HEK293 (cell line): ENCODE data around the gene GTF2A1.

Experiments
- KLF16 ChIP-seq: fragments of 450-650 bp; formaldehyde crosslinking; IDR thresholded peaks from 2 replicates; pipeline ENCODE4 v1.5.1; 2017; ENCODE audit warnings: missing biosample characterization, missing genetic modification characterization
- REST ChIP-seq: fragments of 450-650 bp; formaldehyde crosslinking; IDR thresholded peaks from 2 replicates; pipeline ENCODE4 v1.5.1; 2016; ENCODE audit warnings: missing biosample characterization, missing genetic modification characterization
- YY1 ChIP-seq: fragments of 450-650 bp; formaldehyde crosslinking; IDR thresholded peaks from 2 replicates; pipeline ENCODE4 v1.5.1; 2018; ENCODE audit warnings: missing biosample characterization, missing genetic modification characterization
- ZNF202 ChIP-seq: fragments of 450-650 bp; formaldehyde crosslinking; IDR thresholded peaks from 2 replicates; pipeline ENCODE4 v1.5.1; 2016; ENCODE audit warnings: missing biosample characterization, missing genetic modification characterization, borderline replicate concordance
- ZNF24 ChIP-seq: fragments of 450-650 bp; formaldehyde crosslinking; IDR thresholded peaks from 2 replicates; pipeline ENCODE4 v1.5.1; 2016; ENCODE audit warnings: missing biosample characterization, missing genetic modification characterization
- ZNF280C ChIP-seq: fragments of 450-650 bp; formaldehyde crosslinking; IDR thresholded peaks from 2 replicates; pipeline ENCODE4 v1.5.1; 2016; ENCODE audit warnings: missing biosample characterization, missing genetic modification characterization
- ZNF311 ChIP-seq: fragments of 450-650 bp; formaldehyde crosslinking; IDR thresholded peaks from 2 replicates; pipeline ENCODE4 v1.5.1; 2017; ENCODE audit warnings: missing biosample characterization, missing genetic modification characterization, borderline replicate concordance
- ZNF473 ChIP-seq: fragments of 450-650 bp; formaldehyde crosslinking; IDR thresholded peaks from 2 replicates; pipeline ENCODE4 v1.5.1; 2017; ENCODE audit warnings: missing biosample characterization, missing genetic modification characterization
- ZNF776 ChIP-seq: fragments of 450-650 bp; formaldehyde crosslinking; IDR thresholded peaks from 2 replicates; pipeline ENCODE4 v1.5.0; 2017; ENCODE audit warnings: missing biosample characterization, missing genetic modification characterization, borderline replicate concordance
- ZNF777 ChIP-seq: fragments of 450-650 bp; formaldehyde crosslinking; IDR thresholded peaks from 2 replicates; pipeline ENCODE4 v1.5.1; 2017; ENCODE audit warnings: missing biosample characterization, missing genetic modification characterization, borderline replicate concordance
- ZSCAN23 ChIP-seq: fragments of 450-650 bp; formaldehyde crosslinking; IDR thresholded peaks from 2 replicates; pipeline ENCODE4 v1.5.1; 2016; ENCODE audit warnings: missing biosample characterization, missing genetic modification characterization
- TF ChIP-seq, protein P1 (sequence below): fragments of 450-650 bp; formaldehyde crosslinking; IDR thresholded peaks from 2 replicates; pipeline ENCODE4 v1.5.1; 2016; ENCODE audit warnings: missing biosample characterization, missing genetic modification characterization
- TF ChIP-seq, protein P2 (sequence below): fragments of 450-650 bp; formaldehyde crosslinking; IDR thresholded peaks from 2 replicates; pipeline ENCODE4 v1.5.1; 2016; ENCODE audit warnings: missing biosample characterization, missing genetic modification characterization

DNA sequence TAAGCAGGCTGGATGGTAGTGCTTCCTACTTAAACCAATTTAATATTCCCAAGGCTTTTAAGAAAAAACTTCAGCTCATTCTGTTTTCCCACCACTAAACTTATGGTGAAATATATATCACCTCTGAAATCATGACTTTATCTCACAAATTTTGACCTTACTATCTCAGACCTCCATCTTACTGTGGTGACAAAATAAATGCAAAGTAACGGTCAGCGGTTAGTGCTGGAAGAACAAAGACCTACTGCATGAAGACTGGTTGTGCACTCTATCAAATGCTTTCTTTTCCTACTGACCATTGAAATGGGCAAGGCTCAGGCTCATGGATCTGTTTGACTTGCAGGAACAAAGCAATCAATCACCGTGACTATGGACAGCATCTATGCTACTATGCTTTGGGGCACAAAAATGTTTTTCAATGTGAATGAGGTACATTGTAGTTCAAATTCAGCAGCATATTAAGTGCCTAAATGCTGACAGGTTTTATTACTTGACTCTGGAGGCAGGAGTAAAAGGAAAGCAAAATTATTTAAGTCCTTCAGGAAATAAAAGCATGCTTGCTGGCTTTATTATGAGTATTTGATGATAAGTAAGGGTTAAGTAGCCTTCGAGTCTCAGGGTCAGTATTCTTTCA is 43.1 kb upstream of the GTF2A1 start:
- TF ChIP-seq ZNF24 (tag by site-specific recombination) = no peak
- no peak for TF ChIP-seq ZNF280C
- TF ChIP-seq KLF16 (tag by site-specific recombination) = no peak
- TF ChIP-seq ZNF202 (tag by site-specific recombination) = no peak
- TF ChIP-seq ZNF776 (tag by site-specific recombination) = no peak
- TF ChIP-seq YY1 (tag by site-specific recombination) = no peak
- TF ChIP-seq, protein P1, sequence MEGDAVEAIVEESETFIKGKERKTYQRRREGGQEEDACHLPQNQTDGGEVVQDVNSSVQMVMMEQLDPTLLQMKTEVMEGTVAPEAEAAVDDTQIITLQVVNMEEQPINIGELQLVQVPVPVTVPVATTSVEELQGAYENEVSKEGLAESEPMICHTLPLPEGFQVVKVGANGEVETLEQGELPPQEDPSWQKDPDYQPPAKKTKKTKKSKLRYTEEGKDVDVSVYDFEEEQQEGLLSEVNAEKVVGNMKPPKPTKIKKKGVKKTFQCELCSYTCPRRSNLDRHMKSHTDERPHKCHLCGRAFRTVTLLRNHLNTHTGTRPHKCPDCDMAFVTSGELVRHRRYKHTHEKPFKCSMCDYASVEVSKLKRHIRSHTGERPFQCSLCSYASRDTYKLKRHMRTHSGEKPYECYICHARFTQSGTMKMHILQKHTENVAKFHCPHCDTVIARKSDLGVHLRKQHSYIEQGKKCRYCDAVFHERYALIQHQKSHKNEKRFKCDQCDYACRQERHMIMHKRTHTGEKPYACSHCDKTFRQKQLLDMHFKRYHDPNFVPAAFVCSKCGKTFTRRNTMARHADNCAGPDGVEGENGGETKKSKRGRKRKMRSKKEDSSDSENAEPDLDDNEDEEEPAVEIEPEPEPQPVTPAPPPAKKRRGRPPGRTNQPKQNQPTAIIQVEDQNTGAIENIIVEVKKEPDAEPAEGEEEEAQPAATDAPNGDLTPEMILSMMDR = no peak
- TF ChIP-seq ZNF473 (tag by site-specific recombination) = no peak
- TF ChIP-seq, protein P2, sequence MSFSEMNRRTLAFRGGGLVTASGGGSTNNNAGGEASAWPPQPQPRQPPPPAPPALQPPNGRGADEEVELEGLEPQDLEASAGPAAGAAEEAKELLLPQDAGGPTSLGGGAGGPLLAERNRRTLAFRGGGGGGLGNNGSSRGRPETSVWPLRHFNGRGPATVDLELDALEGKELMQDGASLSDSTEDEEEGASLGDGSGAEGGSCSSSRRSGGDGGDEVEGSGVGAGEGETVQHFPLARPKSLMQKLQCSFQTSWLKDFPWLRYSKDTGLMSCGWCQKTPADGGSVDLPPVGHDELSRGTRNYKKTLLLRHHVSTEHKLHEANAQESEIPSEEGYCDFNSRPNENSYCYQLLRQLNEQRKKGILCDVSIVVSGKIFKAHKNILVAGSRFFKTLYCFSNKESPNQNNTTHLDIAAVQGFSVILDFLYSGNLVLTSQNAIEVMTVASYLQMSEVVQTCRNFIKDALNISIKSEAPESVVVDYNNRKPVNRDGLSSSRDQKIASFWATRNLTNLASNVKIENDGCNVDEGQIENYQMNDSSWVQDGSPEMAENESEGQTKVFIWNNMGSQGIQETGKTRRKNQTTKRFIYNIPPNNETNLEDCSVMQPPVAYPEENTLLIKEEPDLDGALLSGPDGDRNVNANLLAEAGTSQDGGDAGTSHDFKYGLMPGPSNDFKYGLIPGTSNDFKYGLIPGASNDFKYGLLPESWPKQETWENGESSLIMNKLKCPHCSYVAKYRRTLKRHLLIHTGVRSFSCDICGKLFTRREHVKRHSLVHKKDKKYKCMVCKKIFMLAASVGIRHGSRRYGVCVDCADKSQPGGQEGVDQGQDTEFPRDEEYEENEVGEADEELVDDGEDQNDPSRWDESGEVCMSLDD (tag by site-specific recombination) = no peak
- TF ChIP-seq ZNF777 = no peak
- no peak for TF ChIP-seq REST (tag by site-specific recombination)
- no peak for TF ChIP-seq ZNF311 (tag by site-specific recombination)
- no peak for TF ChIP-seq ZSCAN23 (tag by site-specific recombination)
